Kidney capillary endothelial cell (primary cell): ENCODE data around the gene LGALSL.

Experiments
- DNase-seq: peaks from one replicate; pipeline ENCODE4 v3.0.0-alpha.2; 2018; ENCODE audit warnings: low spot score

LGALSL gene

DNA sequence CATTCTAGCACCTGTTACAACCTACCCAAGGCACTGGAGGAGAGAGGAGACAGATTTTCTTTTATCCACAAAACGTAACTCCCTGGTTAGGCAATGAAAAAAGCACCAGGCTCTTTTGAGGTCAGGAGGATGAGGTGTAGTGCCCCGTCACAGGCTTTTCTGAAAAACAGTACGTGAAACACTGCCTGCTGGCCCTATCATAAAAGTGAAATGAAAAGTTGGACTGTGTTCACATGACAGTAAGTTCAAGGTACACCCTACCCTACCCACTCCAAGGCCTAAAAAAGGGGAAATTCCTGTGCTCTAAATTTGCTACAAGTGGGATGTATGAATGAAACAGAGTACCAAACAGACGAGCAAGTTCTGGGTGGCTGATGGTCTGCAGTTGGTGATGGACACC lies 17.6 kb downstream of the LGALSL start:
- no peak for DNase-seq

DNA sequence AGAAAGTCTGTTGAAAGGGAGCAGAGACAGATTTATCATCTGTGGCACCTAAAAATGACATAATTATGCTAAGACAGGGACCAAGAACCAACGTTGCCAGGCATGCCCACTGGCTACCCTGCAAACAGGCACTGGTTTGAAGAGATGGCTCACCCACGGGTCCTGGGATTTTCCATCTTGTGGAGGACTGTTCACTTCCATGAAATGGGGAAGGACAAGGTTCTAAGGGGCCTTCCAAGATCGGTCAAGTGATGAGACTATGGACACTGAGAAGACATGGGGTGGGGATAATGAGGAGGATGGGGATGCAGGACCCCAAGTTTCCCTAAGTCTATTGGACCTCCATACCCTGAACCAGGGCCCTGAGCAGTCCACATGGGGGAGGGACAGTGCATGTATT lies 18.9 kb downstream of the LGALSL start:
- DNase-seq: no peak

DNA sequence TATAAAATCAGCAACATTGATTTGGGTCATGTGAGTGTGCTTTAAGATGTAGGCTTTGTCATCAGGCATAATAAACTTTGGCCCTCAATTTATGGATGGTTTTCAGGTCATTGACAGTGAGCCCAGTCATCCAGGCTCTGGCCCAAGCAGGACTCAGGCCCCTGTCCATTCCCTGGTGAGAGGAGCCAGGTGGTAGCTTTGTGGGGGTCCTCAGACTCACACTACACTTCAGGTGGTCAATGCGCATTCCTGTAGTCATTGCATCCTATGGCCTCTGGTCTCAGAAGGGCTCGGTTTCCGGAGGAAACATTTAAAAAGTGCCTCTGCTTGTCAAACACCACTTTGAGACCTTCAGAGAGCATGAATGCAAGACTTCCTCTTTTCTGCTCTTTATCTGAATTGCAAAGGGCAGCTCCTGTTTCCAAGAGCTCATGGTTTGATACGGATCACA lies 20.2 kb downstream of the LGALSL start:
- DNase-seq: no peak

DNA sequence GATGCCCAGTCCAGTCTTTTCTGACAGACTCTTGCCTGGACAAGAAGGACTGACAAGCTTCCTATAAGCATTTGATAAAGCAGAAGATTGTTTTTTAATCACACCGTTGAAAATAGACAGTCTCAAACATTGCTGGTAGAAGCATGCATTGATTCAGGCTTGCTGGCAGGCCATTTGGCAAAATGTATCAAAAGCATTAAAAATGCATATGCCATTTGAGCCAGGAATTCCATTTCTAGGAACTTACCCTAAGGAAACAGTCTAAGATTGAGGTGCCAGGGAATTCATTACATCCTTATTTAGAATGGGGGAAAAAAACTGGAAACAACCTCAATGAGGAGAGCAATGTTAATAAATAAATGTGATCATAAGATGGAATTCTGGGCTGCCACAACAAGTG lies 20.7 kb downstream of the LGALSL start:
- no peak for DNase-seq

DNA sequence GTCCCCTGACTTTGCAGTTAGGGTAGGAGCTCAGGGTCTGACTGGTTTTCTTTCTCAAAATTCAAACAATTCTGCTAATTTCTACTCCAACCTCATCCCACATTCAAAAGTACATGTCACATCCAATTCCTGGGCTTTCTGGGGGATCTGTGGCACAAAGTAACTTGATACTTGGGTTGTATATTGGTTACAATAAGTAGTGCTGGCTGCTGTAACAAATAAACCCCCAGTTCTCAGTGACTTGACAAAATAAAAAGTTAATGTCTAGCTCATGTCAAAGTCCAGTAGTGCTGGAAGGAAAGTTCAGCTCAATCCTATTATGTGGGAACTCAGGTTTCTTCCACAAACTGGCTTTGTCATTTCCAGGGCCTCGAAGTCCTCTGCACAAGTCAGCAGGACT lies 23.1 kb downstream of the LGALSL start:
- no peak for DNase-seq

DNA sequence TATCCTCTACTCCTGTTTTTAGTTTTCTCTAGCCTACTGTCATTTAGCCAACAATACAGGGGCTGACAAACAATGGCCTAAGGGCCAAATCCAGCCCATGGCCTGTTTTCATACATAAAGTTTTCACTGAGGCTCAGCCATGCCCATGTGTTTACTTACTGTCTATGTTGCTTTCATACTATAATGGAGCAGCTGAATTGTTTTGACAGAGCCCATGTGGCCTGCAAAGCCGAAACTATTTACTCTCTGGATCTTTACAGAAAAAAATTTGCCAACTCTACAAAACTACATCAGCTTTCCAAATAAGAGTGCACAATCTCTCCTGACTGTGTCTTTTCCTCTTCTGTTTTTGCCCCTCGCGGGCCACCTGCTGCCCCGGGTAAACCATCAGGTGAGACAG lies 24.0 kb downstream of the LGALSL start:
- DNase-seq: no peak

DNA sequence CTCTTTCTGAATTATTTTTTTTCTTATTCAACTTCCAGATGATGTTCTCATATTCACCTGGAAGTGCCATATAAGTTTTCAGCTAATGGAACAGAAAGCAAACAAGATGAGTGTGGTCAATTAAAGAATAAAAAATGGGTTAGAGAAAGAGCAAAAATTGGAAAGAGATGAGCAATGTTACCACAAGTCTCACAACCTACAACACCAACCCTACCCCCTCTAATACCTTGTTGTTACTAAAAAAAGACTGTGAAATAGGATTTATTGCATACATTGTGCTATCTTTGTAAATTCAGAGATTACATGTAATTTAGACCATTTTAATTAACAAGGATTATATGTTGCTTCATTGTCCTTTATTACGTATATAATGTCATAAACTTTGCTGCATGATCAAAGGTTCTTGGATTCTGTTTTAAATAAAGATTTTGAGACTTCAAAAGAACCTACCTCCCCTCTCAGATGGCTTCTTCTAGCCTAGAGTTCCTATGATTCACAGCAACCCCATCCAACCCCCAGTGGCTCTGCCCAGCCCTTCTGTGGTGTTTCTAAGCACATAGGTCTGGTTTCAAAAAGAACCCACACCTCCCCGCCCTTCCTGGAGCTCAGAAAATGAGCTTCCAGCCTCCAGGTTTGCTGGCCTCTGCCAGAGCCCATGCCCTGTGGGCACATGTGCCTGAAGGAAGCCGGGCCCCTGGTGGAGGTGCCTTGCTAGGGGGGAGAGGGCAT lies 24.7 kb downstream of the LGALSL start:
- no peak for DNase-seq

DNA sequence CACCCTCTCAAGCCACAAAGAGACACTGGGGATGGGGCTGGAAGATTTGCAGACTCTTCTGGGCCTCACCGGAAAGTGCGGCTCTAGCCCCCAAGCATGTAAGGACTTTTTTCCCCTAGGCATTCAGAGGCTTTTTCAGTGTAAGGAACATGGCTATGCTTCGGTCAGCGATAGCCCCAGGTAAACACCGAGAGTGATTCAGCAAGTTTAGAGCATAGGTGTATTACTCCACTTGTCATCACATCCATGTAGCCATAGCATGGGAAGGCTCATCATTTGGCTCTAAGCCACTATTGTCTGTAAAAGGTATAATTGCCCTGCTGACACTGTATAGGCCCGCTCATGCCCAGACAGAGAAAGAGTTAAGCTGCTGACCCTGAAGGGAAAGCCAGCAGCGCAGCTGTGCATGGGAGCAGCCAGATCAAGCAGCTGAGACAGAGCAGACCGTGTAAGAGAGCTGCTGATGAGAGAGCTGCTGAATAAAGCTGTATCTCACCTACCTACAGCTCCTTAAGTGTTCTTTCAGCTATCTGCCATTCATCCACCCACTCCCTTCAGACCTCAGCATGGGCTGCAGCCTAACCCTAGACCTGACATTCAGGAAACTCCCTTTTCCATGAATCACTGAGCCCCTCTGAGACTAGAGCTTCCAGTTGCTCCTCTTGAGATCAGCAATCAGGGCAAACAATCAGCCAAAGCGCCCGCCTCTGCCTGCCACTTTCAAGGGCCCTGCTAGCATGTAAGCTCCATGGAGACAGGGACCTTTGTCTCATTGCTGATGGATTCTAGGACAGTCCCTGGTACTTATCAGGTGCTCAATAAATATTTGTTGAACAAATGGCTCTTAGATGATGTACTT lies 25.5 kb downstream of the LGALSL start:
- DNase-seq: no peak

DNA sequence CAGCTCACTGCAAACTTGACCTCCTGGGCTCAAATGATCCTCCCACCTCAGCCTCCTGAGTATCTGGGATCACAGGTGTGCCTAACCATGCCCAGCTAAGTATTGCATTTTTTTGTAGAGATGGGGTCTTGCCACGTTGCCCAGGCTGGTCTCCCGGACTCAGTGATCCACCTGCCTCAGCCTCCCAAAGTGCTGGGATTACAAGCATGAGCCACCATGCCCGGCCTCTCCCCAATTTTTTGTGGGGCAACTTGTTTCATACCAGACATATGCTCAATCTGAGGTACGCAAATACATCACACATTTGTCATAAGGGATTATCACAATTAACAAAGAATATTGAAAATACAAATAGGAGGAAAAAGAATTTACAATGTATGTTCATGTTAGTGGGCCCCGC lies 27.7 kb downstream of the LGALSL start:
- DNase-seq: no peak

DNA sequence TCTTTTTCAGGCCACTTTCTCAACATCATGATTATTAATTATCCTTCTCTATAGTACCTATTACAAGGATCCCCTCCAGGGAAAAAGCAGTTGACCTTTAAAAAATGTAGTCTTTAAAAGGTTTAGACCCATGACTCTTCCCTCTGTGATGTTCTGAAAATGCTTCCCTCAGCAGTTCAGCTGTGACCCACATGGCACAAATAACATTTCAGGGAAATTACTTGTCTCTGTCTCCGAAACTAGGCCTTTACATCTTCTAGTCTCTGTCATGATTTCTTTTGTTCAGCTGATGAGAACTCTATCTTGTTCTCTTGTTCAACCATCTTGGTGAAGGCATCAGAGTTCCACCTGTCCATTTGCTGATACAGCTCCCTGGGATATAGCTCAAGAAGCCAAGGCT lies 28.3 kb downstream of the LGALSL start:
- no peak for DNase-seq

DNA sequence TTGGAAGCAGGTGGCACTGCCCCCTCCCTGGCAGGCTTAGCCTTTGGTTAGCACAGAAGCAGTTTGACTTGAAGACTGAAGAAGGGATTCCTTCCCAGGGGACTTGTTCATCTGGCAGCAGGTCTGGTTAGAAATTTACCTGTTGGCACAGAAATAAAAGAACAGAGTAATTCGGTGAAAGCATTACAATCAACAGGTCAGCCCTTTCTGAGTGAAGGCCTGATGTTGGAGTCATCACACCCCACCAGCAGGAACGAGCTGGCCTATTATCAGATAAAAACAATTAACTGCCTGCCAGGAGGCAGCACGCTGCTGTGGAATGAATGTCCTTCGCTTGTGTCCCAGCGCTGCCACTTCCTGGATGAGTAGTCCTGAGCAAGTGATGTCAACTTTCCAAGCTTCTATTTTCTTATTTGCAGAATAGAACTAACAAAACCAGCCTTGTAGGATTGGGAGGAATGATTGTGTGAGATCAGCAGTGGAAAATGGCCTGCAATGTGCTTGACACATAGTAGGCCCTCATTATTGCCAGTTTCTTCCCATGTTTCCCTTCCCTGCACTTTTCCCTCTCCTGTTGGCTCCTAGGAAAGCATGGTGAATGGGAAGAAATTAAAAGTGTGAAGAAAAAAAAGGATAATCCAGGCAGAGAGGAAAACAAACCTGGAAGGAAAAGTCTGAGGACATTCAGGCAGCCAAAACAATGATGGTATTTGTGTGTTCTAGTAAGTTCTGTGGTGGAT lies 29.0 kb downstream of the LGALSL start:
- peak; percentile 81 for DNase-seq

DNA sequence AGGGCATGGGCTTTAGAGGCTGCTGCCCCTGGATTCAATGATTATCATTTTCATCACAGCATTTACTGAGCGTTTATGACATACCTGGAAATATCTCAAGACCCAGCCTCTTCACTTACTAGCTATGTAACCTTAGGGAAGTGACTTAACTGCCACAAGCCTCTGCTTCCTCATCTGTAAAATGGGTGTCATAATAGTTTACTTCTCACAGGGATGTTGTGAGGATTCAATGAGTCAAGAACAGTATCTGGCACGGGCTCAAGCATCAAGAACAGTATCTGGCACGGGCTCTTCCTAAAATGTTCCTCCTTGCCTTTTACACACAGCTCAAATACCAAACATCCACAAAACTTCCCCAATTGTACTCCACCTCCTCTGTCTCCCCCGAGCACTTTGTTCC lies 31.4 kb downstream of the LGALSL start:
- no peak for DNase-seq

DNA sequence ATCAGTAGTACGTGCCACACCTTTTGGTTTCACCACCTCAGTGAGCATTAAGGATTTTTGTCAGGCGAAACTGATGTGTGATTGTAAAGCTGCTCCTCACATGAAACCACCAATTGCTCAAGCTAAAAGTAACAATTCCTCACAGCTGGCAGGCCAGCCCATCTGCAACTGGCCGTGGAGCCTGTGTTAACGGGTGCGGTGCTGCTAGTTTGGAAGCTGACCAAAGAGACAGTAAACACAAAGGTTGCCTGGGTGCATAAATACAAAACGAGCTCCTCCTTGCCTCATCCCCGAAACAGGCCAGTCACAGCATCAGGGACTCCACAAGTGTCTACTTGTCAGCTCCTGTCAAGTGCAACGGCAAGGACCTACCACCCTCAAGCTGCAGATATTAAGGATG lies 32.0 kb downstream of the LGALSL start:
- no peak for DNase-seq

DNA sequence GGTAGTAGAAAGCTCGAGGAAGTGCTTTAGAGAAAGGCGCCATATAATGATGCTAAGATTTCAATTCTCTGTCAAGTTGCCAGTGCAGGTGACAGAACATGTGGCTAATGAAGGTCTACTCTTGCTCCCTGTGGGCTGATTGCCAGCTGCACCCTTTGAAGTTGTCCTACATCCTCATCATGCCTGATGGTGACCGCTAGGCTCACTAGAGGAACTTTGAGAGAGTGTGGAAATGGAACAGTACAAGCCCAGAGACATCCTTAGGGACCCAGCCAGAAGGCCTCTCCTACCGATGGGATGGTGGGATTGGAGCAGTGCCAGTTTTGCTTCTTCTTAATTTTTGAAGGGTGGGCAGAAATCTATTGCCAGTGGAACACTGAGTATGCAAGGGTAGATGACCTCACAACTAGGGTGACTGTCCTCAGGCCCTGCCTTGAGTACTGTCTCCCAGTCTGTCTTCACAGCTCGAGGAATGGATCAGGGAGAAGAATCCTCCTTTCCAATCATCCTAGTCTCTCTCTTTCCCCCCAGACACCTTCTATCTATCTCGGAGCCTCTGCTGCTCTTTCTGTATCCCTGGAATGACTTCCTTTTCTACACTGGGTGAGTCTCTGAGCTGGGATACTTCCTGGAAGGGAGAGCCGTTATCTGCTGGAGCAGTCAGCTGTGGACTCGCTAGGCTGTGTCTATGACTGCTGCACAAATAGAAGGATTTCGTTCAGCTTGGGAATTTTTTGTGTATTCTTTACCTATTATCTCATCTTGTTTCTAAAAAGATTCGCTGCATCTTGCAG lies 33.5 kb downstream of the LGALSL start:
- no peak for DNase-seq

DNA sequence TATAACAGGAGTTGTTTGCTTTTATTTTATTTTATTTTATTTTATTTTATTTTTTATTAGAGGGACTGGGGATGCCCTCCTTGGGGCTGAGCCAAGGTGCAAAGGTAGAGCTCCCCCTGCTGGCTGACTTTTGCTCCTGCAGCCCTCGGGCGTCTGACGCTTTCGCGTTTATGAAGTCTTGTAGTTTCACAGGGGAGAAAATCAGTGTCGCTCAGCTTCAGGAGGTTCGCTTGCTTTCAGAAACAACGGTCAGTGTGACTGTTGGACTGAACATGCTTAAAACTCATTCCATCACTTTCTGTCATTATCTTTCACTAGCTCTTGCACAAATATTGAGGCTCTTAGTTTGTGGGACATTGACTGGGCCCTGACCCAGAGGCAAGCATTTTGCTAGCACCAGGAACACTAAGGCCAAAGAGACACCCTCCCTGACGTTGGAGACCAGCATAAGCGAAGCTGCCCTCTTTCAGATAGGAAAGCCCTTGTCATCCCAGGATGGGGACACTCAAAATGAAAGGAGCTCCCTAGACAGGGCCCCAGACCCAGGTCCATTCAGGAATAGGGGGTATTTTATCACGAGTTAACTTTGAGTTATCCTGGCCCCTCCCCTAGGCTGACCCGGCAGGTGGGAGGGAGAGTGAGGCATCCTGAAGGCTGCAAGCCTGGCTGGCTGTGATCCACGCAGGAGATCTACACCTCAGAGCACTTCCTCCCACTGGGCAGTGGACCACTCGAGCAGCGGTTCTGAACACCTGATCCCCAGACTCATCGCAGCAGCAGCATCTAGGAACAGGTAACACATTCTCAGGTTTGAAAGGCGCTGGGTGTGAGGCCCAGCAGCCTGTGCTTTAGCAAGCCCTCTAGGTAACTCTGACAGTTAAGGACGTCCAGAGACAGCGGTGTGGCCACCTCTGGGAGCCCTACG lies 34.4 kb downstream of the LGALSL start:
- peak; percentile 55 for DNase-seq

DNA sequence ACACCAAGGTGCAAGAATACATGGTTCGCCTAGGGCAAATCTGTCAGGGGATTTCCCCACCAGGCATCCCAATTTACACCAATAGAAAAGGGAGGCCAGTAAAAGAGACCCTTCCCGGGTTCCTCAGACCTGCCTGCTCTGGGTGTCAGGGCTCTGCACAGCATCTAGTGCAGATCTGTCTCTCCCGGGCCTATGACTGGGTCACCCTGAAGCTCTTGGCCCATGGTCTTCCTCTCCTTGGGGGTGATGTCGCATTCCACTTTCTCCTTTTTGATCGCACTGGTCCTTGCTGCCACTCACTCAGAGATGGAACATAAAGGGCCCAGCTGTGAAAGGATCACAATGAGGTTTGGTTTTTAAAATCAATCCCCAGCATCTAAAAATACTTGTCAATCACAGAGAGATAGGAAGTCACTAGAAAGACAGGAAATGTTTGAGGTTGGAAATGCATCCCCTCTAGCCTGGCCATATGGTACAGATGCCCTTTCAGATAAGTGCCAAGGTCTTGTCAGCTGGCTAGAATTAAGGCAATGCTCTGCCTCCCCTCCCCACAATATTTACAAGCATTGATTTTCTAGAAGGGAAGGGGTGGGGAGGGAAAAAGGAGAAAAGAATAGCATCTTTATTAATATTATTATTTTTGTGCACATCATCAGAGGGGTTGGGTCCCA lies 35.3 kb downstream of the LGALSL start:
- DNase-seq: no peak

DNA sequence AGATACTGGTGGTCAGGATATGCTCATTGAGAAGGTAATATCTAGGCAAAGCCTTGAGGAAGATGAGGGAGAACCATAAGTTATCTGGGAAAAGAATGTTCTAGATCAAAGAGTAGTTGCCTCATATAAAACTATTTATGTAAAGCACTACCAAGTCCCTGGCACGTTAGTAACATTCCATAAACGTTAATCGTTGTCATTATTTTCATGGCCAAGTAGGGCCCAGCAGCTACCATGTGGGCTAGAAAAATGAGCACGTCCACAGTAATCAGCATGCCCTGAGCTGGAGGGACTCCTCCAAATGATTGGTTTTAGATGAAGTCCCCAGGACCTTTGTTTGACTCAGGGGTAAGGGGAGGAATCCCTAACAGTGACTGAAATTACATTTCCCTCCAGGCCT lies 37.5 kb downstream of the LGALSL start:
- DNase-seq: no peak

DNA sequence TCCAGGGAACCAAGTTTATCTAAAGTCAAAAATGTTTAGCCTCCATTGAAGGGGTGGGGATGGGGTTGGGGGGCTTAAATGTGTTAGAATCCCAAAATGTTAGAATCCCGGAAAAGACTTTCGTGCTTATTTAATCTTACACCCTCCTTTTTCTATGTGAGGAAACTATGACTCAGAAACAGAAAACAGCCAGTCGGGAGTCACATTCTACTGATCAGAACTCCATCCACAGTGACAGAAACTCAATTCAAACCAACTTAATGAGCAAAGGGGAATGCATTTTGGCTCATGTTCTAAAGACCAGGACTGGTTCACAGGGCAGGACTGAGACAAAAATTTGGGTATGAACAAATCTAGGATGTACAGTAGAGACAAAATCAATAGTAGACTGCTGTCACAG lies 38.3 kb downstream of the LGALSL start:
- DNase-seq: peak; percentile 49

DNA sequence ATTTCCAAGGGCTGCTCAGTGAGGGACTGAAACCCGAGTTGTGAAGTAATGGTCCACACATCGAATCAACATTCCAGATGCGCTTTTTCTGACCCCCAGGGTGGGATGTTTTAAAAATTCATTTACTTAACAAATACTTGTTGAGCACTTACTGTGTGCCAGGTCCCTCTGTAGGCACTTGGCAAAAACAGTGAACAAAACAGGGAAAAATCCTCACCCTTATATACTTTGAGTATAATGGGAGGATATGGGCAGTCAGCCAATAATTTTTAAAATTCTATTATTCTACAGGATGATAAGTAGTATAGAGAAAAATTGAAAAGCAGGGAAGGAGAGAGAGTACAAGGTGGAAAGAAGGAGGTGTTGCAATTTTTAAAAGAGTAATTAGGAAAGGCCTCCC lies 38.9 kb downstream of the LGALSL start:
- no peak for DNase-seq

DNA sequence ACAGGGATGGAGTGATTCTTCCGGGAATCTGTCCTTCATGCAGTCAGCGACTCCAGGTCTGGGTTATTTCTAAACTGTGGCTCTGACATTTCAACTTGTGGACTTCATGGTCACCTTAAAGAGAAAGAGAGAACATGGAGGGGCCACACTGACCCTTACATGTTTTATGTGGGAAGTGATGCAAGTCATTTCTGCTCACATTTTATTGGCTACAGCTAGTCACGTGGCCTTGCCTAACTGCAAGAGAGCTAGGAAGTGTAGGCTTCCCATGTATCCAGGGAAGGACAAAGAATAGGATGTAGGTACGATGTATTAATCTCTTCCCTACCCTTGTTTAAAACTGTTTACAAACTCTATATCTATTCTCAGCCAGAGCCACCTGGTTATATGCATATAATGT lies 39.8 kb downstream of the LGALSL start:
- no peak for DNase-seq
